KOPT-K1 (cell line): ENCODE measurements around the gene CLDND2.

ENCODE experiments used
- H3K27ac ChIP-seq: fragments of 200-600 bp; sonication (generic); 2 replicates; pipeline ENCODE4 v1.5.1; 2016; ENCODE audit warnings: antibody characterized with exemption, mild to moderate bottlenecking, low read depth, low read length; ENCODE audit not compliant: poor library complexity, severe bottlenecking
- H3K36me3 ChIP-seq: fragments of 200-600 bp; sonication (generic); 2 replicates; pipeline ENCODE4 v1.5.1; 2017; ENCODE audit warnings: antibody characterized with exemption, mild to moderate bottlenecking, low read length, moderate library complexity; ENCODE audit not compliant: insufficient read depth
- H3K9me3 ChIP-seq: fragments of 200-600 bp; sonication (generic); 2 replicates; pipeline ENCODE4 v1.5.1; 2017; ENCODE audit warnings: antibody characterized with exemption, low read length, mild to moderate bottlenecking; ENCODE audit not compliant: insufficient read depth, poor library complexity, severe bottlenecking

CLDND2 gene

DNA sequence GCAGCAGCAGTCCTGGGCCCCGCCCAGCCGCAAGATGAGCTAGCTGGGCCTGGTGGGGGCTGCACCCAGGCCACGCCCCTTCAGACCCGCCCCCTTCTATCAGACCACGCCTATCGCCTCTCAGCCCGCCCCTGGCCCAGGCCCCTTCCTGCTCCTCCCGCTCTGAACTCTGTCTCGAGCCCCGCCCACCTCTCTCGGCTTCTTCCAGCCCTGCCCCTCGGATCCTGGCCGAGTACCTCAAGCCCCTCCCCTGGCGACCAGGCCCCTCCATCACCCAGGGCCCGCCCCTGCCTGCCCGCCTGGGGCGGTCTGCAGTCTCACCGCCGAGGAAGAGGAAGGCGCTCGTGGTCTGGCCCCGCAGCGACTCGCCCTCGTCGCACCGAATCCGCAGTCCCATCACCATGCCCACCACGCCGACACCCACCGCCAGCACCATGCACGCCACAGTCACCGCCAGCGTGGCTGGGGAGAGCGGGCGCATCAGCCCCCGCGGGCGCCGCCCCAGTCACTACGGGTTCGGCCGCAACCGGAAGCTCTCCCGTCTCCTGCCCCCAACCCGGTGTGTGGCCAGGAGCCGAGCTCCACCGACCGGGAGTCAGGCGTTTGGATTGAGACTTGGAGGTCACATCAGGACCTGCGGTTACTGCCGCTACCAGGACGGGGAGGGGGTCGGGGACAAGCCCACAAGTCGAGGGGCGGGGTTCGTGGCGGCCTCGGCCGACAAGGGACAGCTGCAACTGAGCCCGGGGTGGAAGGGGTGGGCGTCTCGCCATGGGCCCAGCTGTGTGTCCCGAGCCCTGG, 1.0 kb downstream of the CLDND2 start:
- Histone ChIP-seq H3K9me3 (no peaks in the 10 kb centered on the region), H3K27ac (peak overlapping the region; percentile 82)

DNA sequence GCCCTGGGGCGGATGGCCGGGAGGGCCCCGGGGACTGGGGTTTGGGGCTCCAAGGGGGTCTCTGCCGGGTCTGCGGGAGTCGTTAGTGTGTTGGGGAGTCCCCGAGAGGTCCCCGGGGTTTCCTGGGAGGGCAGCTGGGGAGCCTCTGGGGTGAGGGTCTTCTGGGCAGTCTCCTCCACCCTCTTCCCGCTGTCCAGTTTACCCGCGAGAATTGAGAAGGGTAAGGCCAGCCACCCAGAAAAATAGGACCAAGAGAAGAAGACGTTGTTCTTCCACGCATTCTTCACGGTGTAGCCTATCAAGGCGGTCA, 1.6 kb downstream of the CLDND2 start:
- no peaks in the 10 kb centered on the region for H3K36me3 ChIP-seq
- H3K27ac ChIP-seq = peak overlapping the region; percentile 82
- no peaks in the 10 kb centered on the region for H3K9me3 ChIP-seq

More for the DNA sequence above, 1.0 kb downstream of the CLDND2 start:
- H3K36me3 ChIP-seq = no peaks in the 10 kb centered on the region

DNA sequence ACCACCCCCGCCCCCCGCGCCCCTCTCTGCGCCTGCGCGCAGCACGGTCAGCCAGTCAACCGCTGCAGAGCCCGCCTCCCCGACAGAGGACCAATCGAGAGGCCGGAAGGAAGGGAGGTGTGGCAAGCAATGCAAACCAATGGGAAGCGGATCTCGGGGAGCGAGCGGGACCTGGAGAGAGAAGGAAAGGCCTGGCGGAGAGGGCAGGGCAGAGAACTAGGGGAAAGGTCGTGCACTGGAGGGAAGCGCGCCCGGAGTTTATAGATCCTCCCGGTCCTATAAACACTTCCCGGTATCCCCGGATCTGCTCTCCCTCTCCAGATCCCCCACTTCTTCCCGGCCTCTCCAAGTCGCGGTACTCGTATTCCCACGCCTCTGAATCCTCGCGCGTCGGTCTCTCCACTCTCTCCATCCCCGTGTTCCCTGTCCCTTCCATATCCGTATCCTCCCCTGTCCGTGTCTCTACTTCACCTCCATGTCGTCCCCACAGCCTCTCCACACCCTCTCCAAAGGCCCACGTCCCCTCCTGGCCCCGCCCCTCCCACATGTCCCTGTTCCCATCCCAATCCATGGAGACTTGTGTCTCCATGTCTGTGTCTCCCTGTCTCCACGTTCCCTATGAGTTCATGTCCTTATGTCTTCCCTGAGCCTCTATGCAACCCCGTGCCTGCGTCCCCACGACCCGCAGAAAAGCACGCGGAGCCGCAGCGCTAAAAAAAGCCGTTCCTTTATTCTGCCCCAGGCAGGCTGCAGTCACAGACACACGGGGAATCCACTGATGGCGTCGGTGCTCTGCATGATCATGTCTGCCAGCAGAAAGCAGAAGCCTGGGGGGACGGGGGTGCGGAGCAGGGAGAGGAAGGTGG, 2.2 kb downstream of the CLDND2 start:
- H3K9me3 ChIP-seq = no peaks in the 10 kb centered on the region
- peak overlapping the region; percentile 82 for H3K27ac ChIP-seq
- no peaks in the 10 kb centered on the region for H3K36me3 ChIP-seq

DNA sequence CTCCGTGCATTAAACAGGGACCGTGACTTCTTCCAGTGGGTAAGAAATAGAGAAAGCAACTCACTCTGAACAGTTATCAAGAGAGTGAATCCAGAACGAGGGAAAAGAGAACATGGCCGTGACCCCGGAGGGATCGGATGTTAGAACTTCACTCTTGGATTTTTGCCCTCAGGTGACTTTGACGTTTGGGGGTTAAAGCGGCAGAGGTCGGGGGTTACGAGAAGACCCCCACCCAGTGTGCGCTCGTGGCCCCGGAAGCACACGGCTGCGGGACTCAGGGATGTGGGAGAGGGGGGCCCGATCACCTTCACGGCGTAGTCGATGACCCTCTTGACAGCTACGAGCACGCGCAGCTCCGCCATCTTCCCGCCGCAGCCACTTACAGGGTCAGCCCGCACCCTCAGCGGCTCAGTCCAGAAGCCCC, 2.8 kb downstream of the CLDND2 start, which contains the start of gene ETFB:
Gene ETFB (minus strand): TSS at position 424 of the 424 bp plus-strand sequence. CDS start 62 bp downstream, at position 362.
- Histone ChIP-seq H3K27ac (peak within 1 kb of the TSS; percentile 82), H3K9me3 (no peaks in the 10 kb centered on the region), H3K36me3 (no peaks in the 10 kb centered on the region)

DNA sequence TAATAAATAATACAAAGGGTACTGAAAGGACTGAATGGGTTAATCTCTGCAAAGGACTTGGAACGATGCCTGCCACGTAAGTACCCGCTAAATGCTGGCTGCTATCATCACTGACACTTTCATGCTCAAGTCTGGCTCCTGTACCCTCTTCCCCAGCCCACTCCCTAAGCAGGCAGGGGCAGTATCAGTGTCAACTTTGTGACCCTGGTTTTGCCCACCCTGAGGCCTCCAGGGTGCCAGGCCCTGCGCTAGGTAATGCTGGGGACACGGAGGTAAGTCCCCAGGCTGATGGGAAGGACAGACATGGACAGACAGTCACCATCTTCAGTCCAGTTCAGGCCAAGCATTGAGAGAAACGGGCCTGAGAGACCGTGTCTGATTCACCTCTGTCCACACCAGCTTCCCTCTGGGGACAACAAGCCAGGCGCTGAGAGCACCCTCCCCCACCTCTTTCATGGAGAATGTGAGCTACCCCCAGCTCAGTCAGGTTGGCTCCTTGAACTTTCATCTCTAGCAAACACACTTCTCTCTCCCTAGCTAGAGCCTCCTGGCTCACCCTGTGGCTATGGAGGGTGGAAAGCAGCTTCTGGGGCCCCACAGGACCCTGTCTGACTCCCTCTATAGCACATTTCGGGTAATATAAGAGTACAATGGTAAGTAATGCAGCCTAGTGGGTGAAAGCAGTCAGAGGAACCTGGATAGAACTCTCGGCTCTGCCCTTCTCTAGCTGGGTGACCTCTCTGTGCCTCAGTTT, 3.4 kb downstream of the CLDND2 start:
- Histone ChIP-seq H3K9me3 (no peaks in the 10 kb centered on the region), H3K36me3 (no peaks in the 10 kb centered on the region), H3K27ac (peak overlapping the region; percentile 82)

DNA sequence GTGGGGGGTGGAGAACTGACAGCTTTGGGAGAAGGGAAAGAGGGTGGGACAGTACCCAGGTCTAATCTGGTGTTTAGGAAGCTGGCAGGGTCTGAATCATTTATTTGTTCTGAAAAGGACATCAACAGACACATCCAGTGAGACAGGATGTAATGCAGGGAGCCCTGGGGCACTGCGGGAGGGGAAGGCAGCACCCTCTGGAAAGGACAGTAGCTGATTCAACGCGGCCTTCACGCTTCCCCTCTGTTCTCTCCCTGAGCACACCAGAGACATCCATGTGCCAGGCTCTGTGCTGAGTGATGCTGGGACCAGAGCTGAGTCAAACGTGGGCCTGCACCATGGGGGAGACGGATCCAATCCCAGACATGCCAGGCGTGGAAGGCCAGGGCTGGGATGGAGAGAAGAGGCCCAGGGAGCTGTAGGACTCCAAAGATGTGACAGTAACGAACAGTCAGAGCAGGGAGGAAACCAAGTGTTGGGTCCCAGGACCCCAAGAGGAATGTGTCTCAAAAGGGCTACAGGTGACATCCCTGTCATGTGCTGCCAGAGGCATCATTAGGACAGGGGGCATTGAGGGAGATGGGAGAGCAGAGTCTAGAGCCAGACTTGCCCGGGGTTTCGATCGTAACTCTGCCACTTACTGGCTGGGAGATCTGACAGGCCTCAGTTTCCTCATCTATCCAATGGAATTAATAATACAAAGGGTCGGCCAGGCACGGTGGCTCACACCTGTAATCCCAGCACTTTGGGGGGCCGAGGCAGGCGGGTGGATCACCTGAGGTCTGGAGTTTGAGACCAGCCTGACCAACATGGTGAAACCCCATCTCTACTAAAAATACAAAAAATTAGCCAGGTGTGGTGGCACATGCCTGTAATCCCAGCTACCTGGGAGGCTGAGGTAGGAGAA, 4.3 kb downstream of the CLDND2 start:
- no peak overlapping the region for H3K27ac ChIP-seq
- H3K9me3 ChIP-seq = no peaks in the 10 kb centered on the region
- H3K36me3 ChIP-seq = no peaks in the 10 kb centered on the region

DNA sequence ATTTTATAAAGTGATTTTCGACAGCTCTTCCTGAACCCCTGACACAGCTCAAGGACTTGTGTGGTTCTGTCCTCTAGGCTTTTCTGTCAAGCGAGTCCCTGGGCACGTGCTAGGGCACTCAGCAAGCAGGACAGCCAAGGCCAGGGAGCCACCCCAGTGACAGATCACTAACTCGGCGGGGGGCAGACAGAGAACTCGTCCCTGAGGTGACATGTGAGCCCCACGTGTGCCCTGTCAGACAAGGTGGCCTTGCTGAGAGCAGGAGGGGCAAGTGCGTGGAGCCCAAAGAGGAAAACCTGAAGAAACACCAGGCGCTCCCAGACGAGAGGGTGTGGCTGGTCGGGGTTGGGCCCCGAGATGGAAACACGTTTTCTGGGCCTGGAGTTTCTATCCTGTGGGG, 7.6 kb downstream of the CLDND2 start:
- Histone ChIP-seq H3K36me3 (no peaks in the 10 kb centered on the region), H3K9me3 (no peaks in the 10 kb centered on the region), H3K27ac (no peak overlapping the region)

DNA sequence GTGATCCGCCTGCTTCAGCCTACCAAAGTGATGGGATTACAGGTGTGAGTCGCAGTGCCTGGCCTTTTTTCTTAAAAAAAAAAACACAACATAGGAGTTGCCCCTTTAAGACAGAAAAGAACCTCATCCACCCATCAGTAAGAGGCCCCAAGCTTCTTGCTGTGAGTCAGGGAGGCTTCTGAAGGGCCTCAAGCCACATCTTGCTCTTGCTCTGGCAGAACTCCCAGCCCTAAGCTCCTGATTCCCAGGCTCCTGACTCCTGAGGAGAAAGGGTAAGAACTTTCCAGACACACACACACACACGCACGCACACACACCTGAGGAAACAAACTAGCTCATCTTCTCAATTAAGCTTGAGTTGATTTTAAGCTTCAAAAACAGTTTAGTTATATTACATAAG, 9.5 kb downstream of the CLDND2 start:
- H3K9me3 ChIP-seq = no peaks in the 10 kb centered on the region
- H3K27ac ChIP-seq = no peak overlapping the region
- H3K36me3 ChIP-seq = no peaks in the 10 kb centered on the region

DNA sequence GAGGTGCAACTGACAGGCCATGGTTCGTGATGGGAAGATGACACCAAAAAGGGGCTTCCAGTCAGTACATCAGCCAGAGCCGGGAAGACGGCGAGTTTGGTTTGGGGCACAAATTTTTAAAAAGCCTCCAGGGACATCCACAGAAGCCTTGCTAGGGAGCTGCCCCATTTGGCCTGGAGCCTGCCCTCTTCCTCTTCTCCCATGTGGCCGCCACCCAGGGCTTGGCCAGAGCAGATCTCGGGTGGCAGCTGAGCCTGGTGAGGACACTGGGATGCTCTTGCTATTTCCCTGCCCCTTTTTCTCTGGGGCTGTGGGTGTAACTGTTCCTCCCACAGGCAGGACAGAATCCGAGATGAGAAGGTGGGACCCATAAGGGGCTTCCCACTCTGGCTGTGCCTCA, 10.9 kb downstream of the CLDND2 start:
- no peak overlapping the region for H3K27ac ChIP-seq
- no peaks in the 10 kb centered on the region for H3K9me3 ChIP-seq
- H3K36me3 ChIP-seq = peaks cover 2% of the 10 kb centered on the region; the same call in 1 of the 2 replicates

DNA sequence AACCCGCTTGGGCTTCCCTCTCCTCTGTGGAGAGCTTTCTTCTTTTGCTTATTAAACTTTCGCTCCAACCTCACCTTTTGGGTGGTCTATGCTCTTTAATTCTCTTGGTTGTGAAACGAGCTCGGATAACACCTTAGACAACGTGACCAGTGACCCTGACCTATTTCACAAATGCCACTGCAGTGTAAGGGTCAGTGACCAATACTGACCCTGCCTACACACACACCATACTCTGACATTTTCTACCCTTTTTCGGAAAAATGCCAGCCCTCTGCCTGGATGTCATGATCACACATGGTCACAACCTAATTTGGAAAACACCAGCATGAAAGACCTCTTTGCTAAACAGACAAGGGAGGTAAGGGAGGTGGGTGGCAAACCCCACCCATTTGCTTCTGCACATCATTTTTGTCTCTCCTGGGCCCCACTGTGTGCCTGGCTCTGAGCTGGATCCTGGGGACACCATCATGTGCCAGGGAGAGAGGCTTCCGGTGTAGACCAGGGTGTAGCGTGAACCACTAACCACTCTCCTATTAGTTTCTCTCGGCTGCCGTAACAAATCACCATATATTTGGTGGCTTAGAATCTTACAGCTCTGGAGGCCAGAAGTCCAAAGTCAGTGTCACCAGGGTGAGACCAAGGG, 12.5 kb downstream of the CLDND2 start:
- H3K9me3 ChIP-seq = no peaks in the 10 kb centered on the region
- no peak overlapping the region for H3K27ac ChIP-seq
- peaks cover 18% of the 10 kb centered on the region for H3K36me3 ChIP-seq

DNA sequence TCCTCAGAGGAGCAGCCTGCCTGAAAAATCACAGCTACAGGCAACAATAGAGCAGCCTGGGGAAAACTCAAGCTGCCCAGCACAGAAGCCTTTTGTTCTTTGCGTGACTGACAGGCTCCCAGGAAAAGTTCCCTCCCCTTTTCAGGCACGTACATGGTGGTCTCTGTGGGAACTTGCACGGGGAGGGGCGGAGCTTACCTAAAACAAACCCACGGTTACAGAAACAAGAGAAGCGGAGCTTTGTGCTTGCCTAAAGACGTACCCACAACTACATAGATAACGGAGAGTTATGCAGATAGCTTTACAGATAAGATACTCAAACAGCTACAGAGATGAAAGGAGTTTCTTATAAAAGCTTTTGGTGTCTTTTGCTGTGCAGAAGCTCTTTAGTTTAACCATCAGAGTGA, 14.1 kb downstream of the CLDND2 start:
- no peaks in the 10 kb centered on the region for H3K9me3 ChIP-seq
- peak overlapping the region; percentile 15 for H3K27ac ChIP-seq
- H3K36me3 ChIP-seq = peaks cover 34% of the 10 kb centered on the region

DNA sequence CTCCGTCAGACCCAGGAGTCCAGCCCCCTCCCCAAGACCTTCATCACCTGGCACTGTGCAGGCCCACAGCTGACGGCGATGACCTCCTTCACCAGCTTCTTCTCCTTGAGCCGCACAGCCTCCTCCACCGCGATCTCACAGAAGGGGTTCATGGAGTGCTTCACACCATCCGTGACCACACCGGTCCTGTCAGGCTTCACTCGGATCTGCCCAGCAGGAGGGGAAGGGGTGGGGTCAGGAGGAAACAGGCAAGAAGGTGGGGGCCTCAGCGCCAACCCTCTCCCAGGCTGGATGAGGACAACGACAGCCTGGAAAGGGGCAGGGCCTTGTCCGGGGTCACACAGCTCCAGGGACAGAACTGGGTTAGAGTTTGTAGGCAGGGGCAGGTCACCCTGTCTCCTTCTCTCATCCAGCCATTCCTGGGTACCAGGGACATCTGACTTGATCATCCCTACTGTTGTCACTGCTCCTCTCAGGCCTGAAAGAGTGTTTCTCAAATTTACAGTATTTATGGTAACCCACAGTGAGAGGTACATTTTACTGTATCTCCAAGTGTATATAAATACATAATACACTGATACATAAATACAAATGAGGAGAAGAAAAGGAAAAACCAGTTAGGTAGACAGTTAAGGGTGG, 14.6 kb downstream of the CLDND2 start:
- Histone ChIP-seq H3K9me3 (no peaks in the 10 kb centered on the region), H3K36me3 (peaks cover 36% of the 10 kb centered on the region), H3K27ac (peak overlapping the region; percentile 15)

DNA sequence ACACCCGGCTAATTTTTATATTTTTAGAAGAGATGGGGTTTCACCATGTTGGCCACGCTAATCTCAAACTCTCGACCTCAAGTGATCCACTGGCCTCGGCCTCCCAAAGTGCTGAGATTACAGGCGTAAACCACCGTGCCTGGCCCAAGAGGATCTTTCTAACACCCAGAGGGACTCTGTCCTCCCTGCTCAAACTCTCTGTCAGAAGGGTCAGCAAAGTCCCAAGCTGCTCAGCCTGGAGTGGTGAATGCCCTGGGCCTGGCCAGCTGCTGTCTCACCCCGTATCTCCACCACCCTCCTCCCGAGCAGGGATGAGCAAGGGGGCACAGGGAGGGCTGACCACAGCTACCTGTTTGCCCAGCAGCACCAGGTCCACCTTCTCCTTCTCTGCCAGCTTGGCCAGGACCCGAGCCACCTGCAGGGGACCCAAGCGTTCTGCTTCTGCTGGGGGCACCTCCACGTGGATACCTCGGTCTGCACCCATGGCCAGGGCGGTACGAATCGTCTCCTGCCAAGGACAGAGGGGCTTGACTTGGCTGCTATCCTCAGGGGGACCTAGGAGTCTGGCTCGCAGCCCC, 15.9 kb downstream of the CLDND2 start:
- Histone ChIP-seq H3K27ac (no peak overlapping the region), H3K9me3 (no peaks in the 10 kb centered on the region)

More for the DNA sequence above, 15.9 kb downstream of the CLDND2 start:
- H3K36me3 ChIP-seq = peaks cover 36% of the 10 kb centered on the region
